Activated T-cell treated with anti-CD3 and anti-CD28 coated beads for 24 hours (primary cell): ENCODE results near the gene HUS1B.
A peak's percentile ranks its signal among the peaks of the same experiment; 100 is the strongest.
"Not testable (repeated sequence)": the region's sequence is repeated elsewhere in the genome, so short reads cannot be mapped to it uniquely, and the experiment has no call there.

Source experiments
- DNase-seq: peaks from one replicate; pipeline ENCODE4 v3.0.0-alpha.2; 2020; ENCODE audit warnings: low read depth

Gene HUS1B

DNA sequence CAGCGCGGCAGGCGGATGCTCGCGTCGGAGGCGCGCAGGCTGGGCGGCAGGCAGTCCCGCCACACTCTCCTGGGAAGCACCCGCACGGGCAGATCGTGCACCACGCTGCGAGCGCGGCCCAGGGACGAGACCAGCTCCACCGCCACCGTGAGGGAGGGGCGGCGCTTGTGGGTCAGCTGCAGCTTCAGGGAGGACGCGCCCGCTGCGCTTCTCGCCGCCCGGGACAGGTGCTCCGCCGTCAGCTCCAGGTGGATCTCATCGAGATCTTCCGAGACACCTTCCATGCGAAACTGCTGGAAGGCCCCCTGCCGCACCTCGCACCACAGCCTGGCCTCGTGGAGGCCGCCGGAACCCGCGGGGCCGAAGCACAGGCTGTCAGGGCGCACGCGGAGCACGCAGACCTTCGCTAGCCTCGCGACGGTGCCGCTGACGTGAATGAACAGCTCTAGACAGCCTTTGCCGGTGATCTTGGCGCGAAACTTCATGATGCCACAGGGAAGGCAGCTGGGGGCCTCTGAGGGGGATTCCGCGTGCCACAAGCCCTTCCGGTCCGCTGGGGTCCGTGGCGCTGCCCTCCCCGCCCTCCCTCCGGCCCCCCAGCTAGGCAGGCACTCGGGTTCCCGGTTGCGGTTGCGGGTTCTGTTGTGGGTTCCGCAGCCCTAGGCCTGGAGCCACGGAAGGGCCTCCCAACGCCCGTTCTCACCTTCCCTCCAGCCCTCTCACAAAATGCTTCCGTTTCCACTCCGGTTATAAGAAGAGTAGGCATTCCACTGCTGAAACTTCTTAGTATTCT, at the start of gene HUS1B:
HUS1B (minus strand) TSS at position 641 of the 793 bp plus-strand sequence; CDS start at position 485, 156 bp downstream.
- DNase-seq = no peak

DNA sequence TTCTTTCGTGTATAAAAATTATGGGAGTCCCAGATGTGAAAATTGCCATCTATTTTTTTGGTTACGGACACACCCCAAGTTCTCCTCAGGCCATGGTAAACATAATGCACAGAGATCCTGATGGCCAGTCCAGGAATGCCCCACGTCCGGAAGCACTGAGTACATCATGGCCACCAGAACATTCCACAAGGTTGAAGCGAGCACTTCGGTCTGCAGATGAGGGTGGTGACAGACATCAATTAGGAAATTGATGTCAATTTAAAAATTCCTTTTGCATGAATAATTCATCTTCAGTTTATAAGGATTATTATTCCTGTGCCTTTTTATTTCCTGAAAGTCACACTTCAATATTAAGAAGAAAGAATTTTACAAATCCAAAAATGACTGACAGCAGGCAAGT, 49.2 kb upstream of the HUS1B start:
- no peak for DNase-seq

- DNase-seq = no peak
These were observed 48.1 kb upstream of the HUS1B start for GRCh38 chr6:705047-705446.

GRCh38 chr6:704046-704445, 47.1 kb upstream of the HUS1B start:
- DNase-seq = no peak

- no peak for DNase-seq
These were observed 46.7 kb upstream of the HUS1B start for GRCh38 chr6:703552-703951.

DNA sequence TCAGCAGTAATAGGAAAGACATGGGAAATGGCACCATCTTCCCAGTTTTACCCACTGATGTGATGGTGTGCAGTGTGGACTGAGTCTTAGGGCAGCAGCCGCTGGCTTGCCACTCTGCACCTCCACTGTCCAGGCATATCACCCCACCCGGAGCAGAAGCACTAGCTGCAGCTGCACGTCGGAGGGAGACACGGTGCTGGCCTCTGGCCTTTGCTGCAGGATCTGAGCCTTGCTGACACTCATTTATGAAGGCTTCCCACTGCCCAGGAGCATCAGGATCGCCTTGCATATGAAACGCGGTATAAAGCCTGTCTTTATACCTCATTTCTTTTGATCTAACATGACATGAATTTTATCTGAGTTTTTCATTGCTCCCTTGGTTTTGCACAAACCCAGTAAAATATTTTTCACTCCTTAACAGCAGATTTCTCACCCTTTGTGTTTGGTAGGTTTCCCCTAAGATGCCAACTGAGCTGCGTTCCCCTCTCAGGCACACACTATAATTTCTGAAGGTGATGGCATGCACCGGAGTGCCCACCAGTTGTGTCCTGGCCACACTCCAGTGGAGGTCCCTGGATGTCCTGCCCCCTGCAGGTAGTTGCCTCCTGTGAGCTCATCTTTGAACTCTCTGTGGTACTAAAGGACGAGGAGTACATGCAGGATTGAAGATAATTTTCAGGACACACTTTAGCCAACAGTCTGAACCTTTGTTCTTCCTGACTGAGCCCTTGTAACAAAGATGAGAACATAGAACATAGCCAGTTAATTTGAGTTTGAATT, 45.0 kb upstream of the HUS1B start:
- no peak for DNase-seq

DNA sequence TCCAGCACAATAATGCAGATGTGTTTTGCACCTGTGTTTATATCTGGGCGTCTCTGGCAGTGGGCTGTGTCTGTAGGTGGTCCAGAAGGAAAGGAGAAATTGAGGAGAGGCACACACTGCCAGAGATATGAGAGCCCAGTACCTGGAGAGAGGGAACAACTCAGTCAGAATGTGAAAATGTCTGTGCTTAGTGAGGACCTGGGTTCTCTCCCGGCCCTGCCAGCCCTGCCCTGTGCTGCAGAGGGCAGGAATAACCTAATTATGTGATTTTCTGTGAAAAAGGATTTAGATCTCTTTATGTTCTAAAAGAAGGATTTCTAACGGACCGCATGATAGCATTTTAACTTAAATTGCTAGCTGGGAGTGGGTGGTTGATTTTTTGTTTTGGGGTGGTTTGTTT, 44.3 kb upstream of the HUS1B start:
- no peak for DNase-seq

DNA sequence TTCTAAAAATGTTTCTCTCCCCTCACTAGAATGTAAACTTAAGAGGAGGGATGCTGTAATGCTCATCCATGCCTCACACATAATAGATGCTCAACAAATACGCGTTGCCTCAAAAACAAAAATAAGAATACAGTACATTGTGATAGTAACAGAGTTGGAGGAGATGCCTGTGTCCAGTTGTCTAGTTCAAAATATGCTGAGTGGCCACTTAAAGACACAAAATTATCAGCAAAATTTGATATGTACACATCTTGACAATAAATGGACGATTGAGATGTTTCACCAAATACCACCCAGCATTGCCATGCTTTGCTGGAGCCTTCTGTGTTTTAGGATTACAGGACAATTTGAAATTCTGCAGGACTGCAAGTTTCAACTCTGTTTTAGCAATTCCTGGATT, 43.6 kb upstream of the HUS1B start:
- no peak for DNase-seq

GRCh38 chr6:699319-699718, 42.4 kb upstream of the HUS1B start:
- no peak for DNase-seq

DNA sequence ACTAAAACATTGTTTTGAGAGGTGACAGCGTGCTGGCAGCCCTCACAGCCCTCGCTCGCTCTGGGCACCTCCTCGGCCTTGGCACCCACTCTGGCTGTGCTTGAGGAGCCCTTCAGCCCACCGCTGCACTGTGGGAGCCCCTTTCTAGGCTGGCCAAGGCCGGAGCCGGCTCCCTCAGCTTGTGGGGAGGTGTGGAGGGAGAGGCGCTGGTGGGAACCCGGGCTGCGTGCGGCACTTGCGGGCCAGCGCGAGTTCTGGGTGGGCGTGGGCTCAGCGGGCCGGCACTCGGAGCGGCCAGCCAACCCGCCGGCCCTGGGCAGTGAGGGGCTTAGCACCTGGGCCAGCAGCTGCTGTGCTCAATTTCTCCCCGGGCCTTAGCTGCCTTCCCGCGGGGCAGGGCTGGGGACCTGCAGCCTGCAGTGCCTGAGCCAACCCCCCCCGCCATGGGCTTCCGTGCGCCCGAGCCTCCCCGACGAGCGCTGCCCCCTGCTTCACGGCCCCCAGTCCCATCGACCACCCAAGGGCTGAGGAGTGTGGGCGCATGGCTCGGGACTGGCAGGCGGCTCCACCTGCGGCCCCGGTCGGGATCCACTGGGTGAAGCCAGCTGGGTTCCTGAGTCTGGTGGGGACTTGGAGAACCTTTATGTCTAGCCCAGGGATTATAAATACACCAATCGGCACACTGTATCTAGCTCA, 37.7 kb upstream of the HUS1B start:
- not testable (repeated sequence) for DNase-seq

- DNase-seq = no peak
These were observed 36.8 kb upstream of the HUS1B start for GRCh38 chr6:693723-694009.

DNA sequence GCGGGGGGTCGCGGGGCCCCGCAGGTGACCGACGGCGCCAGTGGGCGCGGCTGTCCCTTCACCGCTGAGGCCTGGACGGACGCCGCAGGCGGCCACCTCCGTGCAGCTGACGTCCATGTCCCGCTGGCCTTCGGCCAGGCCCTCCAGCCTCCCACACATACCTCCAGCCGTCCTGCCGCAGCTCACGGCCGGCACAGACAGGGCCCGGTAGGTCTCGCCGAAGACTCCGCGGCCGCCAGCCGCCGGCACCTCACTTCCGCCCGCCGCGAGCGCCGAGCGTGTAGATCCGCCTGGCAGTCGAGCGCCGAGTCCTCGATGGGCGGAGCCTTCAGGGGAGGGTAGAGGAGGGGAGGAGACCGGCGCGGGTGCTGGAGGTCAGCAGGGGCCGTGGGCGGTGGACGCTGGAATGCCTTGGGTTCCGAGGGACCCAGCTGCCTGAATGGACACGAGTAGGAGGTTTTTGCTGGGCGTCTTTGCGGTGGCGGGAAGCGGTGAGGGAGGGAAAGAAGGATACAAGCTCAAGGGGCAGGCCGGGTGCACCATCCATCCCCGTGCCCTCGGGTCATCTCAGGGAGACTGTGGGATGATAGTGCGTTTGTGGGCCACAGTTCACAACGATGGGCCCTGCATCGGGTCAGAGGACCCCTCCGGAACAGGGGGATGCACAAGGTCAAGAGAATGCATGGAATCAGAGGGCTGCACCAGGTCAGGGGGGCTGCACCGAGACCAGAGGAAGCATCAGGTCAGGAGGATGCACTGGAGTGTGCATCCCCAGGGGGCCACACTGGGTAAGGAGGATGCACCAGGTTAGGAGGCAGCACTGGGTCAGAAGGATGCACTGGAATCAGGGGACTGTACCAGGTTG, 36.2 kb upstream of the HUS1B start, which contains the start of gene EXOC2:
EXOC2 (minus strand) TSS at position 282 of the 865 bp plus-strand sequence. CDS start 55,321 bp downstream, outside the sequence.
- DNase-seq = peak; percentile 79

DNA sequence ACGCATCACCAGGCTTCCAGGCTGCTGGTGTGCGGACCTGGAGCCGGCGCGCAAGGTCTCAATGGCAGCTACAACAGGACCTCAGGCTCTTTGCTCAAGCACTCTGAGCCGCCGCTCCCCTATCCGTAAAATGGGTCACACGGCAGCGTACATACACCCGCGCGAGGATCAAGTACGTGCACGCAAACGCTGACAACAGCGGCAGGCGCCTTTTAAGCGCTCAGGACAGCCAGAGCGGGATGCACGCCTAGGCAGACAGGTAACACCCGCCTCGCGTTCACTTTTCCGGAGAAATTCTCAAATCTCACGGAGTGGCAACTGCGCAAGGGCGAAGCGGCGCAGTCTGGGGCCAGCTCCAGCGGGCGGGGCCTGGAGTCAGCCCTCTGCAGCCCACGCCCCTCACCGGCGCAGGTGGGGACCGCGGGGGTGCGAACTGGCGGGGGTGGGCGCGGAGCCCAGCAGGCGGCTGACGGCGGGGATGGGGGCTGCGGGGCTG, 35.5 kb upstream of the HUS1B start:
- peak; percentile 72 for DNase-seq

GRCh38 chr6:689223-689622, 32.3 kb upstream of the HUS1B start:
- DNase-seq = no peak

- DNase-seq = no peak
These were observed 29.6 kb upstream of the HUS1B start for GRCh38 chr6:686497-686896.

DNA sequence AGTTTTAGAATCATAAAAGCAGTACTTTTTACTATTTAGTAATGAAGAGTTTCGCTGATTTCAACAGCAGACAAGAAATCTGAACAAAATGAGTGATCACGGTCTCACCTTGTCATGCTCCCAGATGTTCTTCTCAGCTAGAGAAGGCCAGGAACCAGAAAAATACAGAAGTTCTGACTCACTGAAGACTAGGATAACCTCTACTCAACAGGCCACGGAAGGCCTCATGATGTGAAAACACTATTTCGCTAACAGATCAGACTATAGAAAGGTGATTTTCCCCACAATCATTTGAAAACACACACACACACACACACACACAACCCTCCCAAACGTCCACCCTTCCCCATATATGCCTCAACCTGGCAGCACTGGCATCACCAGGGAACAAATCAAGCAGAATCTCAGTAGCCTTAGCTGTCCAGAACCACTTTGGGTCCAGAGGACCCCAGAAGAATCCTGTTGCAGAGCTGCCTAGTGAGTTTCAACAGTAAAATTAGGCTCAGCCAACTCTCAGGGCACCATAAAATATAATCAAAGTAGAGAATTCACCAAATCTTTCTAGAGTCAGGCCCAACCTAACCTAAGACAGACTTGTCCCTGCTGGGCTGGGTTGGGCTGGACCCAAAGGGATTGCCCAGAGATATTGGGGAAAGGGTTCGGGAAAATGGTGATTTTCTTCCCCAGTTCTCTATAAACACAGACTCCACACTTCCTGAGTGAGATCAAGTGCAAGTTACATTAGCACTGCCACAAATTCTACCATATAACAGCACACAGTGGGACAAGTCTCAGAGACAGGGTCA, 28.1 kb upstream of the HUS1B start:
- peak; percentile 20 for DNase-seq

GRCh38 chr6:683742-684440, 27.0 kb upstream of the HUS1B start:
- no peak for DNase-seq

DNA sequence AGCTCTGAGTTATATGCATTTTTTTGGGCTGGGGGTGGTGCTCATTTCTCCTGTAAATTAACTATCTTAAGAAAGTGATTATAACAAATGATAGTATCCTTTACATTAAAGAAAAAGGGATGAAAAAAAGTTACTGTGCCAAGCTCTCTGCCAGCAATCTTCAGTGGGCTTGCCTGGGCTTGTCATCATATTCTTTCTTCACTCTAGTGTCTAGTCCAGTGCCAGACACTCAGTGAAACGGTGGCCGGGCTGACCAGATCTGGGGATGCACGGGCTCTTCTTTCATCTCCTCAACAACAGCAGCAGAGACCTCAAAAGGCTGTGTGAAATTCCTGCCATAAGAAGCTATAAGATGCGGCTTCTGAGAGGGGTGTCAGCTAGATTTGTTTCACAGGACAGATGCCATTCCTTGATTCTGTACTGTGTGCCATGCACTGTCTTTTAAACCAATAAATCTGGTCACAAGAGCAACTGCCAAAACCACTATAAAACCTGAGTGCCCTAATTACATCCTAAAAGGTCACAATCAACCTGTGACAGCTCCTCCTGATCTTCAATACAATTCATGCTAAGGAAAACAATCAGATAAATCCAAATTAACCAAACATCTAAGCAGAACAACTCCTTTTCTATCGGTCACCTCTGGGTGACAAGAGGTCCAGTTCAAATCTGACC, 23.9 kb upstream of the HUS1B start:
- no peak for DNase-seq

DNA sequence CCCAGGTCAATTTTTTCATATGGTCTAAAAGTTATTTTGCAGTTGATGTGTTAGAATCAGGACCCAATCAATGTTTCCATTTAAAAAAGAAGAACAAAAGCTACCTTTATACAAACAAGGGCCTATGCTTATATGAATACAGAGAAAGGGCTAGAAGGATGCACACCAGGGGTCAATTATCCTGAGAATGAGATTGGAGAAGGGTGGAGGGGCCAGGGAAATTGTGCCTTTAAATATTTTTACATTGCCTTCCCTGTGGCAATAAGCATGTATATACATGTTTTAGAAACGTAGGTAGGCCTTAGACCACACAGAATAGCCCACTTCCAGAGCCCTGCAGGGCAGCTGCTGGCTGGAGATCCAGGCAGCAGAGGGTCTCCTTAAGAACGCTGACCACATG, 23.4 kb upstream of the HUS1B start:
- DNase-seq = no peak

DNA sequence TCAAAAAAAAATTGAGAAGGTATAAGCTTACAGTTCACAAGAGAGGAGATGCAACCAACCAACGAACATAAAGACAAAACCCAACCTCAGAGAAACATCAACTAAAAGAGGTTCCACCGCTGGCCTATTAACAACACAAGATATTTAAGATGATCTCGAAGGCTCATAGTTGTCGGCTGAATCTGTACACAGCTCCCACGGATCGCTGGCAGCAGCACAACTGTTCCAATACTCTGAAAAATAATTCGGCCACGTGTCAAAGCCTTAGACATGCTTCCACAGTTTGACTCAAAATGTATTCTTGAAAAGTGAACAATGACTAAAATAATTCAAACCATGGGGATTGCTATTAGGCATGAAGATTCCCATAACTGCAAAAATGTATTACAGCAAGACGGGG, 22.4 kb upstream of the HUS1B start:
- DNase-seq = no peak
